ENCODE data around the gene FAF2. TPM values are rescaled to one million over a fixed set of nuclear protein-coding genes. Genes with fewer than 3 reads are reported as not detected.

Gene FAF2
- total and polyA plus RNA-seq, 12 donors = 21.2 to 68.2 (median 40.6) TPM

- no peaks in the 10 kb centered on the region for H3K27me3 ChIP-seq
- intact Hi-C loops (cut with DNase I) = no loop called here
- H3K27ac ChIP-seq = peak overlapping the region in 2 of 5 donors; percentile 17 to 47
- TF ChIP-seq POLR2A (IDR thresholded peaks at IDR 0.05) (no peak), CTCF (IDR thresholded peaks at IDR 0.05) (no peak)
- no peaks in the 10 kb centered on the region for H3K9me3 ChIP-seq (replicated peaks in 1 of 3)
- peaks cover 4 to 21% of the 10 kb centered on the region in 2 donors for H3K4me1 ChIP-seq (replicated peaks in 1 of 2)
- peak in 1 of 7 donors; percentile 56 for DNase-seq
- WGBS, 4 donors = 50 to 80% (median 59%) methylated on average over 11 to 16 of the region's 16 CpGs
- H3K4me3 ChIP-seq = peak overlapping the region in 2 of 4 donors; percentile 37 to 81
- H3K36me3 ChIP-seq (replicated peaks in 1 of 2) = no peaks in the 10 kb centered on the region
Observed at GRCh38 chr5:176542135-176542595, 94.0 kb downstream of the FAF2 start.

- peak in 4 of 7 donors; percentile 24 to 63 (median 38) for DNase-seq
- intact Hi-C loops (cut with DNase I) = no loop called here
- WGBS, 4 donors = 1 to 7% (median 3%) methylated on average over 6 to 110 of the region's 110 CpGs
- TF ChIP-seq CTCF (IDR thresholded peaks at IDR 0.05) (peak in 2 of 6 experiments; percentile 6 to 36), POLR2A (IDR thresholded peaks at IDR 0.05) (no peak)
- peaks cover 4 to 21% of the 10 kb centered on the region in 2 donors for H3K4me1 ChIP-seq (replicated peaks in 1 of 2)
- no peaks in the 10 kb centered on the region for H3K36me3 ChIP-seq (replicated peaks in 1 of 2)
- no peaks in the 10 kb centered on the region for H3K27me3 ChIP-seq
- H3K9me3 ChIP-seq (replicated peaks in 1 of 3) = no peaks in the 10 kb centered on the region
- H3K27ac ChIP-seq = peak overlapping the region in 4 of 5 donors; percentile 19 to 77 (median 61)
- H3K4me3 ChIP-seq = peak overlapping the region in 2 of 4 donors; percentile 37 to 81
Observed at GRCh38 chr5:176542596-176543427, 94.6 kb downstream of the FAF2 start.

GRCh38 chr5:176543428-176544182, 95.4 kb downstream of the FAF2 start:
- Histone ChIP-seq H3K27me3 (no peaks in the 10 kb centered on the region), H3K36me3 (replicated peaks in 1 of 2) (no peaks in the 10 kb centered on the region), H3K4me1 (replicated peaks in 1 of 2) (peaks cover 4 to 21% of the 10 kb centered on the region in 2 donors), H3K27ac (peak overlapping the region in 3 of 5 donors; percentile 4 to 77 (median 71)), H3K9me3 (replicated peaks in 1 of 3) (no peaks in the 10 kb centered on the region), H3K4me3 (peak overlapping the region in 3 of 4 donors; percentile 14 to 81 (median 37))
- no peak for TF ChIP-seq CTCF (IDR thresholded peaks at IDR 0.05)
- TF ChIP-seq POLR2A (IDR thresholded peaks at IDR 0.05) = no peak
- intact Hi-C loops (cut with DNase I) = no loop called here
- peak in 6 of 7 donors; percentile 52 to 78 (median 64) for DNase-seq
- 1 to 2% (median 1%) methylated on average over 12 to 63 of the region's 63 CpGs for WGBS, 4 donors

- H3K36me3 ChIP-seq (replicated peaks in 1 of 2) = no peaks in the 10 kb centered on the region
- no peak for DNase-seq
- H3K4me3 ChIP-seq = no peak overlapping the region
- TF ChIP-seq POLR2A (IDR thresholded peaks at IDR 0.05) (no peak), CTCF (IDR thresholded peaks at IDR 0.05) (no peak)
- intact Hi-C loops (cut with DNase I) = no loop called here
- no peak overlapping the region for H3K27ac ChIP-seq
- WGBS, 4 donors = 93 to 96% (median 95%) methylated on average over 6 of the region's 6 CpGs
- H3K9me3 ChIP-seq (replicated peaks in 1 of 3) = no peaks in the 10 kb centered on the region
- H3K4me1 ChIP-seq (replicated peaks in 1 of 2) = peaks cover 4 to 16% of the 10 kb centered on the region in 2 donors
- H3K27me3 ChIP-seq = no peaks in the 10 kb centered on the region
Observed at GRCh38 chr5:176545388-176545736, 97.2 kb downstream of the FAF2 start.

Measured in adrenal gland (tissue), 12 donors.